GM18519 (cell line): ENCODE results near the gene ABCB1.
"Not testable (repeated sequence)": the region's sequence is repeated elsewhere in the genome, so short reads cannot be mapped to it uniquely, and the experiment has no call there.

Experiments used
- ATAC-seq: cut with Tn5 transposase; IDR thresholded peaks from one replicate; pipeline ENCODE4 v1.9.1; 2021; ENCODE audit warnings: mild to moderate bottlenecking, moderate library complexity; ENCODE audit not compliant: unreplicated experiment, low FRiP score

The ABCB1 gene

DNA sequence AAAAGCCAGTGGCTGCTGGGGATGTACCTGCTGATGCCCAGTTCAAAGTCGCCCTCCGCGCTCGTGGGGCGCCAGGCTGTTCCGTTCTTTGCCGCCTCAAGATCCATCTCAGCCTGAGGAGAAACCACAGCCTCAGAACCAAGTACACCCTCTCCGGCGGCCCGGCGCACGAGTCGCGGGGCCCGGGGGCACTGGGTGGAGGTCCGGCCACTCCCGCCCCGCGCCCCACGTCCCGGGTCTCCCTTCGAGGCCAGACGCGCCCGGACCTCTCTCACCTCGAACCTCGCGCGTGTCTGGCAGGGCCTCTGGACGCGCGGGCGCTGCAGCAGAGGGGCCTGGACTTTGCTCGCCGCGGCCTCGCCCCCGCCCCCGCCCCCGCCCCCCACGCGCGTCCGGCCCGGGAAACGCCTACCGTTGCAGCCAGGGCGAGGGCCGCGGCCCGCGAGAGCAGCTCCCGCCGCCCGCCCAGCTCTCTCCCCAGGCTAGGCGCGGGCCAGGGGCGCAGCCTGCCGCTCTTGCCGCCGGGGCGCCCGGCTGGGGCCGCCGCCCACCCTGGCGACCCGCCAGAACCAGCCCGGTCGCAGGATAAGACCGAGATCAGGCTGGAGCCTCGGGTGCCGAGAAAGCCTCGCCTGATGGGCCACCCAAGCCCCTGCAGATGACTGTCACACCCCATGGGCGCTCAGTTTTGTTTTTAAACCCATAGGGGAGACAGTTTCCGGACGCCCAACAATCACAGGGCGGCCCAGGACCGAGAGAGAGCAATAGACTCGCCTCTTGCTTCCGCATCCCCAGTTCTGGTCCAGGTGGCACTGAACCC is 125.1 kb downstream of the ABCB1 start, which contains the start of gene ABCB4:
Gene ABCB4 (minus strand): TSS at position 322 of the 820 bp plus-strand sequence. CDS start 215 bp downstream, at position 107.
- peak; percentile 13 for ATAC-seq

DNA sequence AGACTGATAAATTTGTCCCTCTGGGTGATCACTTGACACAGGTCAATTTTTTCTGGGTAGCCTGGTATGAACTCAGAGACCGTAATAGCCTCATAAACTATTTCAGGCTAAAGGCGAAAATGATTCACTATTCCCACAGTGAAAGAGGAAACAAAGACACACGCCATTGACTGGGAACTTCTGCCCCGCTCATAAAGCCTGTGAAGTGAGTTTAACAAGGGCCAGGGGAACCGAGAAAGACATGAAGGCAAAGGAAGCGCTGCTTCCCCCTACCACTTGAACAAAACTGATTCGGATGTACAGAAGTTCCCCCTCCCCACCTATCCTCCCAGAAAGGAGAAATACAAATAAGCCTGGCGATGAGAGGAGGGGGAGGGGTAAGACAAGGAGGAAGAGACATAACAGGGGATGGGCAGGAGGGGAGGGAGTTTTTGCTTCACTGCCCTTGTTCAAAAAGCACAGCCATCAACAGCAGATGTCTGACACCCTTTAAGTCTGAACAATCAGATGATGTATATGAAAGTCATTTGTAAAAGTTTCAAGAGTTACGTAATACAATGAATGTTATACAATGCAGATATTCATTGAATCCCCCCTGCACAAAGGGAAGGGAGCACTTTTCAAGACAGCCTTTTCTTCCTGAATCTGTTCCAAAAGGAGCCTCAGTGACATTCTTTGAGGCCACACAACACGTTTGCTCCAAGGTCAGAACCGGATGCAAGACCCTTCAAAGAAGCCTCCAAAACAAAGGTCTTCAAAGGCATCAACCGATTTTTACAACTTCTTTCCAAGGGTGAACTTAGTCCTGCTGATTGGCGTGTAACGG is 125.9 kb downstream of the ABCB1 start:
- peak; percentile 75 for ATAC-seq

DNA sequence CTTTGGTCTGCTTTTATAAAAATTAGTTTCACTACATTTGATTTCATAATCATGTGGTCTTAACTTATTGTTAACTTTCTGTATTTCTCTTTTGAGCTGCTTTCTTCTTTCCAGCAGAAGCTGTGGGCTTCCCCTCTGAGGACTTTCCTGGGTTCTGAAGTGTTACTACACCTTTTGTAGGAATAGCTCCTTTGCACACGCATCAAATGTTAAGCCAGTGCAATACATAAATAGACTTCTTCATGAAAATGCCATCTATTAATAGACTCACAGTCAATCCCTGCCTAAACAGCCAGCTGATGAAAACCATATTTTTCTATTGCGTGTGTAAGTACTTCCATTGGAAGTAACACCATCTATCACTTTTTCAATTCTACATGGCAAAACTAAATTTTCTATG is 126.7 kb downstream of the ABCB1 start:
- ATAC-seq: peak; percentile 2

DNA sequence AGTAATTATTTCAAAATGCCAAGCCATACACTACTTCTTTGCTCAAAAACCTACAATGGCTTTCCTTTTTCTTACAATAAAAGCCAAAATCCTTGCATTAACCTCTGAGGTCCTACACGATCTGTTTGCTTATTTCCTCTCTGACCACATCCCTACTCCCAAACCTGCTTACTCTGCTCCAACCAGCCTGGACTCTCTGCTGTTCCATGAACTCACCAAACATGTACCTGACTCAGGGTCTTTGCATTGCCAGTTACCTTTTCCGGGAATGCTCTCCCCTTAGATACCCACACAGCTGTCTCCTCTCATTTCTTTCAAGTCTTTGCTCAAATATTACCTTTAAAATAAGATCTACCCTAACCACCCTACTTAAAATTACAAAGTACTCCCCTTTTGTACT is 127.5 kb downstream of the ABCB1 start:
- ATAC-seq: no peak

DNA sequence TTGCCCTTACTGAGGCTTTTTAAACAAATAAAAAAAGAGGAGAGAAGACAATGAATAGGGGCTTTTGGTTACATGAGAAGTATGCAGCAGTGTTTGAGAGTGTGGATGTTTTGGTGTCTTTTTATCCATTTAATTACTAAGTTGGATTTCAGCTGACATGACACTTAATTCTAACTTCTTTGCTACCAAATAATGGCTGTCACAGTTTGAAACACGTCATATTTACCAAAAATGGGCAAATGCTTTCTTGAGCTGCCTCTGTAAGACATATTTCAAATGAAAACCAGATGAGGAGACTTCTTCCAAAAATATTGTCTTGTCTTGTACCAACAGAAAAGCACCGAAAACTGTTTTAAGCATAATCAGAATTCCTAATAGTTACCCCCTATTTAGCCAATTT is 129.2 kb downstream of the ABCB1 start:
- no peak for ATAC-seq

DNA sequence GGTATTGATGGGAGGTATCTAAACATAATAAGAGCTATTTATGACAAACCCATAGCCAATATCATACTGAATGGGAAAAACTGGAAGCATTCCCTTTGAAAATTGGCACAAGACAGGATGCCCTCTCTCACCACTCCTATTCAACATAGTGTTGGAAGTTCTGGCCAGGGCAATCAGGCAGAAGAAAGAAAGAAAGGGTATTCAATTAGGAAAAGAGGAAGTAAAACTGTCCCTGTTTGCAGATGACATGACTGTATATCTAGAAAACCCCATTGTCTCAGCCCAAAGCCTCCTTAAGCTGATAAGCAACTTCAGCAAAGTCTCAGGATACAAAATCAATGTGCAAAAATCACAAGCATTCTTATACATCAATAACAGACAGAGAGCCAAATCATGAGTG is 131.5 kb downstream of the ABCB1 start:
- ATAC-seq: not testable (repeated sequence)

DNA sequence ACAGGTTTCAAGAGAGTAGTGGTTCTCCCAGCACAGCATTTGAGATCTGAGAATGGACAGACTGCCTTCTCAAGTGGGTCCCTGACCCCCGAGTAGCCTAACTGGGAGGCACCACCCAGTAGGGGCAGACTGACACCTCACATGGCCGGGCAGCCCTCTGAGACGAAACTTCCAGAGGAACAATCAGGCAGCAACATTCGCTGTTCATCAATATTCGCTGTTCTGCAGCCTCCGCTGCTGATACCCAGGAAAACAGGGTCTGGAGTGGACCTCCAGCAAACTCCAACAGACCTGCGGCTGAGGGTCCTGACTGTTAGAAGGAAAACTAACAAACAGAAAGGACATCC is 135.2 kb downstream of the ABCB1 start:
- not testable (repeated sequence) for ATAC-seq

DNA sequence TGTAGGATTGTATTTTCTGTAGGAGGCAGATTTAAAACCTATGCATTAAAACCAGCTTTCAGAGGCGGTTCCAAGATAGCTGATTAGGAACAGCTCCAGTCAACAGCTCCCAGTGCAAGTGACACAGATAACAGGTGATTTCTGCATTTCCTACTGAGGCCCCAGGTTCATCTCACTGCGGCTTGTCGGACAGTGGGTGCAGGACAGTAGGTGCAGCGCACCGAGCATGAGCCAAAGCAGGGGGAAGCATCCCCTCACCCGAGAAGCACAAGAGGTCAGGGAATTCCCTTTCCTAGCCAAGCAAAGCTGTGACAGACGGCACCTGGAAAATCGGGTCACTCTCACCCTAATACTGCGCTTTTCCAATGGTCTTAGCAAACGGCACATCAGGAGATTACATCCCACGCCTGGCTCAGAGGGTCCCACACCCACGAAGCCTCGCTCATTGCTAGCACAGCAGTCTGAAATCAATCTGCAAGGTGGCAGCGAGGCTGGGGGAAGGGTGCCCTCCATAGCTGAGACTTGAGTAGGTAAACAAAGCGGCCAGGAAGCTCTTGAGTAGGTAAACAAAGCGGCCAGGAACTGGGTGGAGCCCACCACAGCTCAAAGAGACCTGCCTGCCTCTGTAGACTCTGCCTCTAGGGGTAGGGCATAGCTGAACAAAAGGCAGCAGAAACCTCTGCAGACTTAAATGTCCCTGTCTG is 135.7 kb downstream of the ABCB1 start:
- ATAC-seq: not testable (repeated sequence)

DNA sequence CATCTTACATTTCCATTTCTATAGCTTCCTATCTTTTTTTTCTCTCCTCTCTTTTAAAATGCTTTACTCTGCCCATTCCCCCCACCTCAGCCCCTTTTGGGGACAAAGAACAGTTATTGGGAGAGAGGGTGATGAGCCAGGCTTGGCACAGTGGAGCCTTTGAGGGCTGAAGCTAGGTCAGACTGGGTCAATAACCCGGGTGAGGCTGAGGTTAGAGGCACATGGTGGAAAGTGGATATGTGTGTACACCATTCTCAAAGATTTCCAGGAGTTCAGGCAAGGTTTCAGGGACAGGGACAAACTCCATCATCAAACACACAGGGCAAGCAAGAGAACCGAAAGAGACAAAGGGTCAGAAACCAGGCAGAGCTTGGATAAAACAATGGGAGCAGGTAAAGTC is 136.7 kb downstream of the ABCB1 start:
- ATAC-seq: no peak

DNA sequence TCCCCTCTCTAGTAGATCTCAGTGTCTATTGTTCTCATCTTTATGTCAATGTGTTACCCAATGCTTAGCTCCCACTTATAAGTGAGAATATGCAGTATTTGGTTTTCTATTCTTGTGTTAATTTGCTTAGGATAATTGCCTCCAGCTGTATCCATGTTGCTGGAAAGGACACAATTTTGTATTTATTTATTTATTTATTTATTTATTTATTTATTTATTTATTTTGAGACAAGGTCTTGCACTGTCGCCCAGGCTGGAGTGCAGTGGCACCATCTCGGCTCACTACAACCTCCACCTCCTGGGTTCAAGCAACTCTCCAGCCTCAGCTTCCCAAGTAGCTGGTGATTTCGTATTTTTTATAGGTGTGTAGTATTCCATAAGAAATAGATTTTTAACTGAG is 140.2 kb downstream of the ABCB1 start:
- ATAC-seq: not testable (repeated sequence)

DNA sequence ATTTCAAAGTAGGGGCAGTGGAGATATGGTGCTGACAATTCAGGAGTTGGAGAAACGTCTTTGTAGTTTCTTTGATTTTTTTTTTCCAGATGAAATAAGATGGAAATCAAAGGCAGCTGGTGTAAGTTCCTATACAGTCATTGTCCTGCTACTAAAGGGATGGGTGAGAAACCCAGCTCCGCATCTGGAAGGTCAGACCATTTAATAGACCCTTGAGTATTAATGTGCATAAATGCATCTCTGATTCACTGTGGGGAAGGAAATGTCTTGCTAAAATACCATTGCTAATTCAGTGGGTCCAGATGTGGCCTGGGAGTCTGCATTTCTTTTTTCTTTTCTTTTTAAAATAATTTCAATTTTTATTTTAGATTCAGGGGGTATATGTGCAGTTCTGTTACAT is 140.7 kb downstream of the ABCB1 start:
- no peak for ATAC-seq

DNA sequence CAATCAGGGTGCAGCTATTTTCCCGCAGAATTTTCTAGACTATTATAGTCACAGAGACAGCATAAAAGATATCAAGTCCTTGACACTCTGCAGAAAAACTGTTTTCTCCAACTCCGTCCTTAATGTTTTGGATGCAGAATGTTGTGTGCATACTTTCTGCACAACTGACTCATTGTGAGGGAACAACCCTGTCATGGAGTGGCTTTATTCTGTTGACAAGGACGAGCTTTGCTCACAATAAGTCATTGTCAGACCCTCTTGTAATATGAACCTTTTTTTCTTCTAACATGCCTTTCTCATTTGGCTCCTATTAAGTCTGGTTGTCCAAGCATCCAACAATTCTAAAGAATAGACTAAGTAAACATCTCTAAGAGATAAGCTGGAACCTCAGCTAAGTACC is 142.5 kb downstream of the ABCB1 start:
- ATAC-seq: no peak

DNA sequence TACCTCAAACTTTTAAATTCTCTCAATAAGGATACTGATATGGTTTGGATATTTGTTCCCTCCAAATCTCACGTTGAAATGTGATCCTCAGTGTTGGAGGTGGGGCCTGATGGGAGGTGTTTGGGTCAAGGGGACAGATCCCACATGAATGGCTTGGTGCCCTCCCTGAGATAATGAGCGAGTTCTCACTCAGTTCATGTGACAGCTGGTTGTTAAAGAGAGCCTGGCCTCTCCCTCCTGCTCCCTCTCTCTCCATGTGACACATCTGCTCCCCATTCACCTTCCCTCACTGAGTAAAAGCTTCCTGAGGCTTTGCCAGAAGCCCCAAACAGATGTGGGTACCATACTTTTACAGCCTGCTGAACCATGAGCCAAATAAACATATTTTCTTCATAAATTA is 144.4 kb downstream of the ABCB1 start:
- ATAC-seq: no peak
